Measurements from ENCODE around the gene GRIN3B. TPM values are rescaled to one million over a fixed set of nuclear protein-coding genes. Genes with fewer than 3 reads are reported as not detected.

GRIN3B gene
- total and polyA plus RNA-seq, 9 of the 15 experiments (the other 6 are each of a cell fraction or from before 2014, with no cell fraction given): 0.06 to 0.95 (median 0.19) TPM; not detected in 6

- TF ChIP-seq ZNF280B (CRISPR knock-in tag; IDR thresholded peaks at IDR 0.05) (no peak), RBM22 (IDR thresholded peaks at IDR 0.05; ENCODE audit: low read depth, low read length, poor library complexity, severe bottlenecking) (no peak), HNRNPL (IDR thresholded peaks at IDR 0.05; ENCODE audit: low read depth, low read length) (peak; percentile 94), ID3 (CRISPR knock-in tag; IDR thresholded peaks at IDR 0.05) (no peak), ID3 (tag; IDR thresholded peaks at IDR 0.05) (no peak), CEBPG (CRISPR knock-in tag; IDR thresholded peaks at IDR 0.05) (no peak), CEBPG (tag; conservative IDR thresholded peaks at IDR 0.05 in 1 of 2, IDR thresholded peaks at IDR 0.05 in 1 of 2) (no peak), HMGXB4 (CRISPR knock-in tag; IDR thresholded peaks at IDR 0.05) (no peak), SMARCB1 (IDR thresholded peaks at IDR 0.05; ENCODE audit: insufficient read length, low read depth) (no peak), PREB (CRISPR knock-in tag; IDR thresholded peaks at IDR 0.05) (no peak), UBTF (IDR thresholded peaks at IDR 0.05; ENCODE audit: borderline replicate concordance in 1 of 2, low read depth in 2 of 2, low read length in 2 of 2) (0 out of 4 replicates have a peak, but pooled peaks of 1 of the 2 experiments have one; percentile 30), MXD1 (CRISPR knock-in tag; IDR thresholded peaks at IDR 0.05; ENCODE audit: borderline replicate concordance, poor library complexity, severe bottlenecking) (peak; percentile 5), GTF2A2 (tag; IDR thresholded peaks at IDR 0.05) (no peak), SNAPC5 (CRISPR knock-in tag; IDR thresholded peaks at IDR 0.05) (no peak), BMI1 (IDR thresholded peaks at IDR 0.05; ENCODE audit: low read length) (no peak), IFI16 (CRISPR knock-in tag; IDR thresholded peaks at IDR 0.05) (no peak), TRIM28 (IDR thresholded peaks at IDR 0.05) (no peak), ZC3H8 (IDR thresholded peaks at IDR 0.05) (no peak)
These were observed 41.8 kb downstream of the GRIN3B start (continued) for GRCh38 chr19:1041835-1042685.

Measured in K562 (cell line).